Stimulated activated CD8-positive, alpha-beta memory T cell treated with anti-CD3 and anti-CD28 coated beads, Interleukin-15, amount 100 ng/mL, for 4 hours (primary cell): ENCODE data around the gene PLCL2.

Source experiments
- DNase-seq, 2 donors: peaks; one replicate each; pipeline ENCODE4 v3.0.0-alpha.2; 2020; ENCODE audit warnings: low read depth in 2 of 2

The PLCL2 gene

DNA sequence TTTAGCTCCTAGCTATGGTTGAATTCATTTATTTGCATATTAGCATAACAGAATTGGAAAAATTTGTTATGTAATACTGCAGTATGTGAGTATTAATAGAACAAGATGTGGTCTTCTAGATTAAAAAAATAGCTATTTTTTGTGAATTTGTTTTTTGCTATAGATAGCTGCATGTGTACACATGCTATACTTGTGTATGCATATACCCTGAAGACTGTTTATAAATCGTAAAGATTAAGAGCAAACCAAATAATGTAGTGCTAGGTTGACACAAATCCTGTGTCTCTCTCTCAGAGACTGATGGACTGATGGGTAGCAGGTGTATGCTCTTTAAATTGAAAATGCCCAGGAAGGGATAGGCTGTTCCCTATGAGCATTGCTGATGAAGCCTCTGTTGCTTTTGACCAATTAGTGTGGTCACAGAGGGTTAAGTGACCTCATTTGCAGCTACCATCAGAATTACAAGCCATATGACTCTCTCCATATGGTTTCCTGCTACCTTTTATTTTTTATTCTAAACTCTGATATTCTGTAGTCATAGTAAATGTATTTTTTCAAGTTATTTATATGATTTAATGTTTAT, 9.0 kb downstream of the PLCL2 start:
- DNase-seq: no peak

DNA sequence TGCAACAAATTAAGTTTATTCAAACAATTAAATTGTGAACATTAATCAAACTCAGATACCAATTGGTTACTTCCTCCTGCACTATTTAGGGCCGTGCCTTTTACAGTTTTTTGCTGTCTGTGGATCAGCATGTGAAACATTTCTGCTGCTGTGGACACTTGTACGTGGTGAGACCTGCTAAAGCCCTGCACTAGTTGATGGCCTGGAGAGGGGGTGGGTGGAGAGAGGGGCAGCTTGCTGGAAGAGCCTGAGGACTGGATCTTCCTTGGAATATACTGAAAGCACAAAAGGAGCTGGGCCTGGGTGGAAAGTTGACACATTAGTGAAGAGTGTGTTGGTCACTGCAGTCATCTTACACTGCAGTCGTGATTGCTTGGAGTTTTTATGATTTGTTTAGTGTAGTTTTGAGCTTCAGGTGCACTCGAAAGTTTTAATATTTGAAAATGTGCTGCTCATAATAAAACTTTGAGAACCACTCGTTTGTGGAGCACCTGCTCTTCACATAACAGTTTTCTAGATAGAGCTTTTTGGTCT, 11.4 kb downstream of the PLCL2 start:
- no peak for DNase-seq

DNA sequence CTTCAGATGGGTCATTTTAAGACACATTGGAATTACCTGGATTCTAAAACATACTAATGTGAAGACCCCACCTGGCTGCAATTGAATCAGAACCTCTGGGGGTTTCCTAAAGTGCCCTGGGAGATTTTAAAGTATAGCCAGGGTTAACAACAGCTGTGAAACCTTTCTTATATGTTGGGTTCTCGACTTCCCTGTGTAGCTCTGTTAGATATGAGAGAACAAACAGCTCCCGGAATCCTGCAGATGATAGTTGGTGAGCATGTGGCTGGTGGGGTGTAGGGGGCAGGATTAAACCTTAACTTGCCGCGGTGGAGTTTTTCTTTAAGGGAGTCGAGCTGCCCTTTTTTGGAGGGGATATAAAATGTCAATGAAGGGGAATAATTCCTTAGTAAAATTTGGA, 12.1 kb downstream of the PLCL2 start:
- no peak for DNase-seq

DNA sequence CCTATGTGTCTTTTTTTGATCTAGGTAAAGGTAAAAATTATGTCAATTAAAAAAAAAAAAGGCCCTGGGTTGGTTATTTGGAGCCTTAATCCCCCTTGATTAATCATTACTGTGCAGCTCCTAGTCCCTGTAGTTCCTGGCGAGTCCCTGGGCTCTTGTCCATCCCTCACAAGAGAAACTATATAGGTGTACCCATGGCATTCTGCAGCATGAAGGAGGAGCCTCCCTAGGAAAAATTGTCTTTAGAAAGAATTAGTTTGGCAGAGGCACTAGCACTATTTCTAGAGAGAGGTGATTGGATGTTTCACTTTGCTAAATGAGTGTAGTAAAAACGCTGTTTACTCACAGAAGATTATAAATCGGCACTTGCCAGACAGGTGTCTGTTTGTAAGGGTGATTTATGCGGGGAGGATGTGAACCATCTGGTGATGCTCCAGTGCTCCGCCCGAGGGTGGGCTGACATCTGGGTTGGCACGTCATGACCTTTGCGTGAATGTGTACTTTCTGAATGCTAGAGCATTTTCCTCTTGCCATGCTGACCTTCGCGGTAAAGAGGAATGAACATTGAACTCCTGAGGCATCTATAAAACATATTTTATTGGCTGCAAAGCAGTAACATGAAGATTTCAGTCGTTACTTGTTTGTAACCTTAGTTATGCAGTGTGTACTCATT, 12.6 kb downstream of the PLCL2 start:
- no peak for DNase-seq

DNA sequence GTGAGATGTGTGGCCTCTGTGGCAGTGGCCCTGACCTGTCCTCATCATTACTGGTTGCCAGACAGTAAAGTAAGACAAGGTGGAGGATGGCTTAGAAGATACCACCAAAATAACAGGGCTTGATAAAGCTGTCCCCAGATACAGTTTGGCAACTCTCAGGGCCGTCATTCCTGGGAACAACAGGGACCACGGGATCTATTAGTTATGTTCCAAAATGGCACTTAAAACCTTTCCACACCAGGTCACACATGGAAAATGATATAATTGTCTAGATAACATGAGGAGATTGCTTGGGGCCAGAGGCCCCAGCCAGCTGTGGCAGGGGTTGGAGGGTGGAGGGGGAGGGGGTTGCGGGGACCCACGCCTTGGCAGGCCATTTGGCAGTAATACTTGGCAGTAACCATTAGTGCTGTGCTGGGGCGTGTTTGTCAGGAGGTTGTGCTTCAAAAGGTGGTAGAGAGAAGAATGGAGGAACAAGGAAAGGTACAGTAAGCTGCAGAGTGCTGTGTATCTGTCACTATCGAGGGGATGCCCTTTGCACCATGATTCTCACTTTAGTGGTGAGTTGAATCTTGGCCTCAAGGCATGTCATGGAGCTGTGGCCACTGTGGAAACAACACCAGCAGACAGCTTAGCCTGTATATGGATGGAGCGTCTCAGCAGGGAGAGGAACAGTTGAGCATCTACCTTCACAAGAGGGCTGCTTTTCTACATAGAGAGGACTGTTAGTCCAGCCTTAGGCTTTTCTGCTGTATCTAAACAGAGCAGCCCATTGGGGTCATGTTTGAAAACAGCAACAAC, 14.0 kb downstream of the PLCL2 start:
- DNase-seq: no peak

DNA sequence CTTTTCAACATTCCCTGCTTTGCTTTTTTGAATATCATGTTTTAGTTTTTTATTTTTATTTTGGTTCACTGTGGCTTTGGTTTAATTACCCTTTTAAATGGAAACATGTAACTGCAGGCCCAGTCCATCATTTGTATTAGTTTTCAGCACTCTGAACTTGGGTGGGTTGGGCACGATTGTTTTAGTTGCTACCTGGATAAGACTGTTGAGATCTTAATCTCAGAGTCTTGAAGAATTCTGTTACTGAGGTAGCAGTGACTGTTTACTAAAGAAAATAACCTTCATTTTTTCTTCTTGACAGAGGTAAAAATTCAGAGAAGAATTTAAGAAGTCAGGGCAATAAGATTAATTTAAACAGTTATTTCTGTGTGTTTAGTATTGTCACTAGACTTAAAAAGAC, 15.2 kb downstream of the PLCL2 start:
- no peak for DNase-seq

DNA sequence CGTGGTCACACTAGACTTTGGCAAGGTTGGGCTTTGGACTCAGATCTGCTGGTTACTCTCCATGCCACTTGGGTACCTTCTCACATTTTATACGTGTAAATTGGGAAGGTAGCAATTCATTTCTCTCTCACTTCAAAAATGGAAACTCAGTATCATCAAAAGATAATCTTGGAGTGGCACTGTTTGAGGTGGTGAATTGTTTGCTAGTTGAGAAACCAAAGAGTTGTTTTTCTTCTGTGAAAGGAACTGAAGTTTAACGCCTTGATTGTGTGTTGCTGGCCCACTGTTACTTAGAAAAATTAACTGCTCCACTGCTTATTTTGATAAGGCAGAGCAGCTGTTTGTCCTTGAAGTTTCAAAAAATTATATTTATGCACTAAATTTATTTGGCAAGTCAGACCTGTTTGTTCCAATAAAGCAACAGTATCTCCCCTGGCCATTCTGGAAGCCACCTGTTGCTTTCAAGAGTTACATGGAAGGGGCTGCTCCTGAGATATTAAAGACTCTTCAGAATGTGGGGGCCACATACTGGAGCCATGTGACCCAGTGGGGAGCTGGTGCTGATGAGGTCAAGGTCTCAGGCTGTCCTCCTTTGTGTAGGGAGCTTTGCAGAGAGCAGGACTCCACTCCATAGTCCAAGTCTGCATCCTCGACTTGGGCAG, 16.2 kb downstream of the PLCL2 start:
- no peak for DNase-seq

DNA sequence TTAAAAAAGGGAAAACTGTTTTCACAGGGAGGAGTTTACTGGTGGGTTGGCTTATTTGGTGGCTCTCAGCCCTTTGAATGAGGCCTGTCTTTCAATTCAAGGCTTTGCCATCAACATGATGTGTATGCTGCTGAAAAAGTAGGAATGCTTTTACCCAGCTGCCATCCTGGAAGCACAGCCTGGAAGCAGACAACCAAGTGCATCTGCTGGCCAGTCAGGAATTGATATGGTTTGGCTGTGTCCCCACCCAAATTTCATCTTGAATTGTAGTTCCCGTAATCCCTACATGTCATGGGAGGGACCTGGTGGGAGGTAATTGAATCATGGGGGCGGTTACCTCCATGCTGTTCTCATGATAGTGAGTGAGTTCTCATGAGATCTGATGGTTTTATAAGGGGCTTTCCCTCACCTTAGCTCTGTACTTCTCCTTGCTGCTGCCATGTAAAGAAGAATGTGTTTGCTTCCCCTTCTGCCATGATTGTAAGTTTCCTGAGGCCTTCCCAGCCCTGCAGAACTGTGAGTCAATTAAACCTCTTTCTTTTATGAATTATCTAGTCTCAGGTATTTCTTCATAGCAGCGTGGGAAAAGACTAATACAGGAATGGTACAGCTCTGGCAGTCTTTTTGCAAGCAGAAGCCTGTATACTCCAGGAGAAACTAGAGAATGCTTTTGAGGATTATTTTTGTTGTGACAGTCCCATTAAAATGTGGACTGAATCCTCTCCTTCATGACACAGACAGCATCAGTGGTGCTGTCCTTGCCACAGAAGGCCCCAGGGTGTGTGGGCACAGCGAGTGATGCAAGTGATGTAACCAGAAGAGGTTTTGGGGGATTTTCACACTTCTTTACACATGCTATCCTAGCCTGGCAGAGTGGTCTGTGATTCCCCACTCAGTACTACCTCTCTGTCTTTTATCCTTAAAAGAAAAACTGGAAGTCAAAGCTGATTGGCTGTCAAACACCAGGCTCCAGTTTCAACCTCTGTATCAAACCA, 20.0 kb downstream of the PLCL2 start:
- no peak for DNase-seq

DNA sequence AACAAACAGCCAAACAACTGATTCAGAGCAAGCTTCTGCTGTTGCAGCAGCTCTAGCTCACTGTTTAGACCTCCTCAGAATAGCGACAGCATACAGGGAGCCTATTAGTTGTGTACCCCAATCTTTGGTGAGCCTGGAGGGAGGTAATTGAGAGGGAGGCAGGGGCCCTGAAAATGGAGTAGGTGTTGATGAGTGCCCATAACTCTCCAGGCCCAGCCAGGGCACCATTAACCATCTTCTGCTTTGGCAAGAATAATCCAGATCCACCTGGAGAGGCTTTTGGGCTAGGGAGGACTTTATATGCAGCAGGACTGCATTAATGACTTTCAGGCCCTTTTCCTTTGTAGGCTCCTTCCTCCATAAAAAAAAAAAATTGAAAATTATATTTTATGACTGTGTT, 20.9 kb downstream of the PLCL2 start:
- DNase-seq: no peak

DNA sequence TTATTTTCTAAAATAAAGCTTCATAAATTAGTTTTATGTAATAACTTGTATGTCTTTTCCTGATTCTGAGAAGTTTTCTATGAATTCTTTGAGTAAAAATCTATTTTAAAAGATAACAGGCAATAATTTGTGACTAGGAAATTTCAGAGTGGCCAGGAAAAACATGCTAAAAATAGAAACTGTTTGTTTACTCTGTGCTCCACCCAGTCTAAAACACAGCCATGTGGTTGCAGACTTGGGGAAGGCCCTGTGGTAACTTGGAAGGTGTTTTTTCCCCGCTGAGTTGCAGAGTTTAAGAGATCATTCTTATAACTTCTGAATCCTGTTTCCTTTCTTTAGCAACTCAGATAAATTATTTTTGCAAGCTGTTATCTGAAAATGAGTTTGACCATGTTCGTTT, 21.9 kb downstream of the PLCL2 start:
- DNase-seq: no peak

DNA sequence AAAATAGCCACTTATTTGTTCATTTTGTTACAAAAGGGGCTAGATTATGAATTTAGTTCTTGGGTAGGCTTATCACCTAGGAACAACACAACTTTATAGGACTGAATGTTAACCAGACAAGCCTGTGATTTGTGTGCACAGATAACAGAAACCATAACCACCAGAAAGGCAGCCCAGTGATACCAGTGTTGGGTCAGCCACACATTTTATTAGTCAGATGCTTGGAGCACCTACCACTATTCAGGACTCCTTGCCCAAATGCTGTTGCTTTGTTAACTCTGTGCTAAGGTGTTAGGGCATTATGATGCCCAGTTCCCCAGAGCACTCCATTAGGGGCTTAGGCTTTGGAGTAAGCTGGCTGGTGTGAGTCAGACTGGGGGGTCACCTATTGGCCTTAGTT, 22.5 kb downstream of the PLCL2 start:
- no peak for DNase-seq

DNA sequence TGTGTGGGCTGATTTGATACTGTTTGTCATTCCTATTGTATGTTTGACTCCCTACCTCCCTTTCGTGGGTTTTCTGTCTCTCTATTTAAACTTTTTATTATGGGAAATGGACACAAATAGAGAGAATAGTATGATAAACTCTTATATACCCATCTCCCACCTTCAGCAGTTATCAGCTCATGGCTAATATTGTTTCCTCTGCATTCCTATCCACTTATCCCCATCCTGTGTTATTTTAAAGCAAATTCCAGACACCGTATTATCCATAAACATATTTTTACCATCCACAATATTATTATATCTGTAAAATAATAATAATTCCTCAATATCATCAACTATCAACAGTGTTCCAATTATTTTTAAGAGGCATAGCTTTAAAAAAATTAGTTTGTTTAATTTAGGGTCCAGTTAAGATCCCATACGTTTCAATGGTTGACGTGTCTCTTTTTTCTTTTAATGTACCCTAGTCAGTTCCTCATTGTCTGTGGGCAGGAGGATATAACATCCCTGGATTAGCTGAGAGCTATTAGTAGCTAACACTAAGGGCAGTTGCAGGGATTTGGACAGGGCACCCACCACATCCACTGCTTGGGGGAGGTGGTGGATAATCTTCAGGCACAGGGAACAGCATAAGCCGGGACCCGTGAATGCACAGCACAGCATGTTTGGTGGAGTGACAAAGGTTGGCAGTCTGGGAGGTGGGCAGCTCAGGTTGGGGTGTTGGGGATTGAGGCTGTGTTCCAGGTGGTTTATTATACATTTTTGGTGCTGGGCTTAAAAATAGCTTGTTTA, 23.5 kb downstream of the PLCL2 start:
- no peak for DNase-seq

DNA sequence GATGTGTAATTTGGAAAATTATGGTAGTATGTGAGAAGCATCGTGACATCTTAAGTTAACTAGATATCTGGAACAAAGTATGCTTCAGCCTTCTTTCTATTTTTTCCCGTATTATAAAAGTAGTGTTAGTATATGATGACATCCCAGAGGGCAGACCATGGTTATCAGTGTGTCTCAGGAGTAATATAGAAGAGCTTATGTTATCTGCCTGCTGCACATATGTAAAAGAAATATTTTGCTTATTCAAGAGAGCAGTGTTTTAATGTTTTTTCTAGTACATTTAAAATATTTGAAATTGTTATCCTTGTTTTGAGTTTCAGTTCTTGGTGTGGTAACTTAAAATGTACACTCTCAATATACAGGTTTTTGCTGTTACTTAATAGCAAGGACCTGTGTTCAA, 24.1 kb downstream of the PLCL2 start:
- no peak for DNase-seq

DNA sequence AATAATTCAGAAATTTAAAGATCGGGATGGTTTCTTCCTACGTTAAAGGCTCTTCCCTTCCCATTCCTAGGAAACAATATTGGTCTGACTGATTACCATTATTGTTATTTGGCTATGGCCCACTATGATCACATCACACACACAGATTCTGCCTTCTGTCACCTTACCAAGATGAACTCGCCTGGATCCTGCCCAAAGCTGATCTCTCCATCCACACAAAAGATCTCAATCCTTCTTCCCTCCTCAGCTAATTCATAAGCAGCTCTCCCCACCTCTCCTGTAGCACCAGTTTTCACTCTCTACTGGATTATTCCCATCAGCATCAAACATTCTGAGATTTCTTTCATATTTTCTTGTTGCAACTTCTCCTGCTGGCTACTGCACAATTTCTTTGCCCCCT, 25.0 kb downstream of the PLCL2 start:
- no peak for DNase-seq

DNA sequence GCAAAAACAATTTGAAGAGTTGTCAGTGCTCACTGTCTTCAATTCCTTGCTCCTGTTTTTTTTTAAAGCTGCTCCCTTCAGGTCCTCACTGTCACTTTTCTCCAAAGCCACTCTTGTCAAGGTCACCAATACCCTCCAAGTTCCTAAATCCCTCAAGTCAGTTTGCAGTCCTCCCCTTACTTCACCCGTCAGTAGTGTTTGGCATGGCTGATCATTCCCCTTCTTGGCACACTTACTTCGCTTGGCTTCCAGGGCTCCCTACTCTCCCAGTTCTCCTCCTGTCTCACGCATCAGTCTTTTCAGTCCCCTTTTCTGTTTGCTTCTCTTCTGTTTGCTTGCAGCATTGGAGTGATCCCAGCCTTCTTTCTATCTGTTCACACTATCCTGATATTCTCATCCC, 25.5 kb downstream of the PLCL2 start:
- DNase-seq: no peak

DNA sequence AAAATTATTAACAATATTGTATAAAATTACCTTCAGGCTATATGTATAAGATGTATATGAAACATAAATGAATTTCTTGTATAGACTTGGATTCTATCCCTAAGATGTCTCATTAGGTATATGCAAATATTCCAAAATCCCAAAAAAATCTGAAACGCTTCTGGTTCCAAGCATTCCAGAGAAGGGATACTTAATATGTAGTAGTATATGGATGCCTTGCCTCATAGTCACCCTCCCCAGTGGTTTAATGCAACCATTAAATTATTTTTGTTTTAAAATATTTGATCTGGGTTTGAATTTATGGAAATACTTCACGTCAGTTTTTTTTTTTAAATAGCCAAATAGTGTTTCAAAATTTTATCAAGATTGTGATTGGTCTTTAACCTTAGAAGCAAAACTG, 27.2 kb downstream of the PLCL2 start:
- DNase-seq: no peak

DNA sequence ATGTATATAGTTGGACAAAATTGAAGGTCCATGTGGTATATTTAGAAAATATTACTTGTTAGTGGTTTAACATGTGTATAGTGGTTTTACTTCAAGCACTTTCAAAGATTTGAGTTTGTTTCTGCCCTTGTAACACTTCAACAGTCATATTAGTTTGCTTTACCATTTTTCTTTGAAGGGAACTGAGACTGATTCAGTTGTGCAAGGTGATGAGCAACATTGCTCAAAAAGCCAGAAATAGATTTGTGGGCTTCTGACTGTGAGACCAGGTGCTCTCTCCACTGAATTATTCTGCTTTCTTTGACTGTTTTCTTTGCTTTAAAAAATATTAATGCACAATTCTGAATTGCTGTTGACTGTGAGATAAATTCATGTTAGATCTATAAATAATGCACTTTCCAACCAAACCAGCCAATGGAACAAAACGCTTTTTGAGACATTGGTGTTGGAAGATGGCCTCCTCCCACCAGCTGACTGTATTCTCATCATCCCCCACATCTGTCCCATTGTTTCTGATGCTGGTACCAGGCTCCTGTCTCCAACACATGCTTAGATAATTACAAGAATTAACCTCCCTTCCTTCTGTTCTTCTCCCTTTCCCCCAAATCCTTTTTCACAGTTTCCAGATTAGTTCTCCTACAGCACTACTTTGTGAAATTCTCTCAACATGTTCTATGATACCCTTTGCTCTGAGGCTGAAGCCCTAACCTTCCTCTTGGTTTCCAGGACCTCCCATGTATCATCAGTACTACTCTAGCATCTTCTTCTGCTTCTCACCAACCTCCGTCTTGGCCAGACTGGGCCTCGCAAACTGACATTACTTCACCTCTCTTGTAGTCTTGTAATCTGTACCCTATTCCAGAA, 27.9 kb downstream of the PLCL2 start:
- no peak for DNase-seq

DNA sequence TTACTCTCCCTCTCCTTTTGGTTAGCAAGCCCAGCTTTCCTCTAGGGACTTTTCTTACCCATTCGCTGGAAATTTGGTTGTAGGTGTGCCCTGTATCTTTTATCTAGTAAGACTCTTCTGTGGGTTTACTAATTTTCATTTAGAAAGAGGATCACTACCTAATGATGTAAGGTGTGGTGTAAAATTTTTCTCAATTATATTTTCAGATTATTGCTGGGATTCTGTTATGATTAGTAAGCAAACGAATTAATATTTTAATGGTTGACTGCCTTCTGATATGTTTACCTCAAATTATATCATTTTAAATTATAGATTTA, 28.5 kb downstream of the PLCL2 start:
- no peak for DNase-seq

DNA sequence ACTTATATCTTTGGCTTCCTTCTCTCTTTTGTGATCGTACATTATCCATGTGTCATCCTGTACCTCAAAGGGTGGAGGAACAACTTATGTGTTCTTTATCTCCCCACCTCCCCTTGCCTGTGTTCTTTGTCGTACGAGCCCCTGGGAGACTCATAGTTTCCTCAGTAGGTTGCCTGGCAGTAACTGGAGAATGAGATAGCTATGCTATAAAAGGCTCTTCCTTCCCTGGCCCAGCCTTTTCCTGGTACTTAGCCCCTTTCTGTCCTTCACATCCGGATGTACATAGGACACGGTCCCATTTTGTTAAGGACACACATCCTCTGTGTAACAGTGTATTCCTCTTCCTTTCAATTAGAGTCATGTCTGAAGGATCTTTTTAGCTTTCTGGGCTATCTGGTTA, 32.1 kb downstream of the PLCL2 start:
- DNase-seq: no peak
